NCI-H2081 treated with DMSO at 0.1 percent for 48 hours (cell line): Measurements from ENCODE around the gene YPEL2.
"Not testable (repeated sequence)": the region's sequence is repeated elsewhere in the genome, so short reads cannot be mapped to it uniquely, and the experiment has no call there.

Experiments
- DNase-seq: peaks from one replicate; lab custom pipeline; 2025; lab: John Stamatoyannopoulos, UW

The YPEL2 gene

GRCh38 chr17:59377410-59377809 is 46.0 kb downstream of the YPEL2 start:
- DNase-seq, result no peak

GRCh38 chr17:59378675-59379074 is 47.2 kb downstream of the YPEL2 start:
- DNase-seq, result no peak

- DNase-seq, result no peak
These were observed 49.0 kb downstream of the YPEL2 start for GRCh38 chr17:59380474-59380873.

GRCh38 chr17:59381716-59382570 is 50.5 kb downstream of the YPEL2 start:
- peak; percentile 98 for DNase-seq

- DNase-seq, result no peak
These were observed 52.4 kb downstream of the YPEL2 start for GRCh38 chr17:59383893-59384292.

GRCh38 chr17:59387351-59388068 is 56.1 kb downstream of the YPEL2 start:
- DNase-seq, result no peak

GRCh38 chr17:59388069-59388556 is 56.7 kb downstream of the YPEL2 start:
- no peak for DNase-seq

GRCh38 chr17:59389066-59389465 is 57.6 kb downstream of the YPEL2 start:
- DNase-seq, result no peak

- no peak for DNase-seq
These were observed 59.6 kb downstream of the YPEL2 start for GRCh38 chr17:59391021-59391420.

GRCh38 chr17:59392973-59393679 is 61.7 kb downstream of the YPEL2 start:
- DNase-seq, result no peak

GRCh38 chr17:59393742-59394410 is 62.4 kb downstream of the YPEL2 start:
- not testable (repeated sequence) for DNase-seq

- DNase-seq, result no peak
These were observed 64.8 kb downstream of the YPEL2 start for GRCh38 chr17:59396134-59396826.

GRCh38 chr17:59397316-59398073 is 66.0 kb downstream of the YPEL2 start:
- no peak for DNase-seq

GRCh38 chr17:59399914-59400313 is 68.5 kb downstream of the YPEL2 start:
- no peak for DNase-seq

GRCh38 chr17:59400858-59401257 is 69.4 kb downstream of the YPEL2 start:
- no peak for DNase-seq

GRCh38 chr17:59401274-59401673 is 69.8 kb downstream of the YPEL2 start:
- DNase-seq, result no peak

GRCh38 chr17:59401725-59402124 is 70.3 kb downstream of the YPEL2 start:
- no peak for DNase-seq

- DNase-seq, result no peak
These were observed 71.3 kb downstream of the YPEL2 start for GRCh38 chr17:59402760-59403159.

GRCh38 chr17:59404471-59404870 is 73.0 kb downstream of the YPEL2 start:
- no peak for DNase-seq

GRCh38 chr17:59405944-59406705 is 74.7 kb downstream of the YPEL2 start:
- no peak for DNase-seq
